Eye (tissue), 1 donor: ENCODE results near the gene GPR183.
A peak's percentile ranks its signal among the peaks of the same experiment; 100 is the strongest.

ENCODE experiments used
- DNase-seq: peaks from one replicate; pipeline ENCODE4 v3.0.0-alpha.2; 2015

The GPR183 gene, protein sequence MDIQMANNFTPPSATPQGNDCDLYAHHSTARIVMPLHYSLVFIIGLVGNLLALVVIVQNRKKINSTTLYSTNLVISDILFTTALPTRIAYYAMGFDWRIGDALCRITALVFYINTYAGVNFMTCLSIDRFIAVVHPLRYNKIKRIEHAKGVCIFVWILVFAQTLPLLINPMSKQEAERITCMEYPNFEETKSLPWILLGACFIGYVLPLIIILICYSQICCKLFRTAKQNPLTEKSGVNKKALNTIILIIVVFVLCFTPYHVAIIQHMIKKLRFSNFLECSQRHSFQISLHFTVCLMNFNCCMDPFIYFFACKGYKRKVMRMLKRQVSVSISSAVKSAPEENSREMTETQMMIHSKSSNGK

DNA sequence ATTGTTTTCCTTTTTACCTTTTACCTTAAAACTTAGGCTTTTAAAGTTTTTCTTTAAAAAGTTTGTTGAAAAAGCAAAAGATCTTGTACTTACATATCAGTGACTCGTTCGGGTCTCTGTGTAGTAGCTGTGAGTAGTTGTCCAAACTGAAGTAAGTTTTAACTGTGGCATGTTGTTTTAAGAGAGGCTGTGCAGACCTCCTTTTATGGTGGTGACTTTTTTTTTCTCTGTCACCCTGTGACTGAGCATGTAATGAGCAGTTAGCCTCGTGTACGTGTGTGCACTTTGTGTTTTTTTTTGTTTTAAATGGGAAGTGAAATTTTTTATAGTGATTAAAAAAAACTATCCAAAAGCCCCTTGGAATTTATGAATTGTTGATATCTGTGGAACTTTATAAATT, at the start of gene GPR183:
Gene GPR183 (minus strand): TSS at position 153 of the 400 bp plus-strand sequence. CDS start 11,254 bp downstream, outside the sequence.
- DNase-seq = no peak

DNA sequence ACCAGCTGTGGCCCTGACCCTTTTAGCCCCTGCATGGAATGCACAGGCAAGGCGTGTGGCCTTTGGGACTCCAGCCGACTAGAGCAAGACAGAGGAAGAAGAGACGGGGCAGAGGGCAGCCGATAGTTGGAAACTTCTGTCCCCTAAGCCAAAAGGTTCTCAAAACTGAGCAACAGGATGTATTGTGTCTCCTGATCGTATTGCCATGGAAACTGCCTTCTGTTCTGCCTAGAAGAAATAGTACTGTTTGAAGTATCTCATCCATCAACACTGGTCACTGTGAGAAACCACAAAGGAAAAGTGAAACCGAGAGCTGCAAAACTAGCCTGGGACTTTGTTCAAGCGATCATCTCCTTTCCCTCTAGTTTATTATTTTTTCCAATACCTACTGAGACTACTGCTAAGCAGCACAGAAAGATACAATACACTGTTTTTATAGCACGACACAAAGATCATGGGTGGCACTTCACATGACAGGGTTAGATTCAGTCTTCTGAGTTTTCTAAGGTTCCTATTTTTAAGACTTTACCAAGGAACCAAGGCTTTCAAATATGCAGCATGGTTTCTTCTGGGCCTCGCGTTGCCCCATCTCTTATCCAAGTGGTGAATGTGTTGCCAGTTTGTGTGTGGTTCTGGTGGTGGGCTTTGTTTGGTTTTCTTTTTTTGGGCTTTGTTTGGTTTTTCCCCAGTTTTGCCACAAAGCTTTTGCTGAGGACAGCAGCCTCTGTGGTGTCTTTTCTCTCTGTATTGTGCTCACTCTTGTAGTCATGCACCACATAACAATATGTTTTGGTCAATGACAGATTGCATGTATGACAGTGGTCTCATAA, 49.3 kb upstream of the GPR183 start:
- peak; percentile 20 for DNase-seq

DNA sequence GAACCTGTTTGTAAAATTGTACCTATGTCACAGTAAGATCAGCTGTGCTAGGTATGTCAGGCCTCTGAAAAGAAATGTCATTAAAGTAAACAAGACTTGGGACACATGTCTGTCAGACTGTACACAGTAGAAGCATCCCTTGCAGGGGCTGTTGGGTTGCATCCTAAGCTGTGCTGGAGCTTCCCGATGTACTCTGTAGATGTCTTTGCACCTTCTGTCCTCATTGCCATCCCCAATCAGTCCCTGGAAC, 48.7 kb upstream of the GPR183 start:
- no peak for DNase-seq

DNA sequence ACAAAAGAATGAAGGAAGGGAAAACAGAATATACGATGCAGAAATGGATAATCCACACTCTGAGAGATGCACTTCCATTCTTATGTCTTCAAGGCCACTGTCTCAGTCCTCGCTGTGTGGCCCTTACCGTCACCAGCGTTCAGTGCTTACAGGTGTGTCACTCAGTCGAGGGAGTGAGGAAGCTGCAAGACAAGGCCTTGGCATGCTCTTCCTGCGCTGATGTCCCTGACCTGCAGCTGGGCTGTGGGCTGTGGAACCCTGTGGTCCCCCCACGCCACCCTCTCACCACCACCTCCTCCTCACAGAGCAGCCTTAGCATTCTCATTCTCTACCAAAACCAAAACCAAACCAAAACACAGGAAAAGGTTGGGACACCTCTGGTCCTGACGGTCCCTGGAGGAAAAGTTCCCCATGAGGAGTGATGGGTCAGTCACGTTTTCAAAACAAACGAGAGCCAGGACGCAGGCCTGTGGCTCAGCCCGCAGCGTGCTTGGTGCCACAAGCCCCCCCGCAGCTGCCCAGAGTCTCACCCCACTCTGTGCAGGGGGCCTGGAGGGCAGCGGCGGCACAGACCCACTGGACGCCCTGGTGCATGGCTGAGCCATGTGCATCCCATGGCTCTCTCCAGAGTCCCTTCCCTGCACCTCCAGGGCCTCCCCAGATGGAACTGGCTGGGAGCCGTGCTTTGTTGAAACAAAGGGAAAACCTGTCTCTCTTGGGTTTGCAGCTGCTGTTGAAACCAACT, 48.2 kb upstream of the GPR183 start:
- no peak for DNase-seq

DNA sequence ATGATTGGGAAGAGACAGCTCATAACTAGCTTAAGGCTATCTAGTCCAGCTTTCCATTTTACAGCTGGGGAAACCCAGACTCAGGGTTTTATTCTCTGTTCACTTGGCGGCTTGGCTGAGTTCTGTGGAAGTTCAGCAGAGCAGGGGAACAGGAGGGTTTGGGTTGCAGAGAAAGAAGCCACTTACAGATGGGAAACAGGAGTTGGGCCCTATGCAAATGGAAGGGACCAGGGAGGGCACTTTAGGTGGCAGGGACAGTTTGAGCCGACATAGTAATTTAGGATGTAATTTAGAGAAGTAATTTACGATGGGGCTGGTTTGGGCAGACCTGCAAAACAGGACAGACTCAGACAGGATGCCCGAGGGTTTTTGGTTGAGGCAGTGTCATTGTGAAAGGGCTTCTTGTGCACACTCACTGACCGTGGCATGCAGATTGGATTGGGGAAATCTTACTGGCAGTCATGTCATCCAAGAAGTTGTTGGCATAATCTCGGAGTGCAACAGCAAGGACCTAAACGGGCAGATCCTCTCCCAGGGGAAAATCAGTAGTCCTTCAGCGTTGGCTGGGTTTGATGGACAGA, 47.3 kb upstream of the GPR183 start:
- no peak for DNase-seq

DNA sequence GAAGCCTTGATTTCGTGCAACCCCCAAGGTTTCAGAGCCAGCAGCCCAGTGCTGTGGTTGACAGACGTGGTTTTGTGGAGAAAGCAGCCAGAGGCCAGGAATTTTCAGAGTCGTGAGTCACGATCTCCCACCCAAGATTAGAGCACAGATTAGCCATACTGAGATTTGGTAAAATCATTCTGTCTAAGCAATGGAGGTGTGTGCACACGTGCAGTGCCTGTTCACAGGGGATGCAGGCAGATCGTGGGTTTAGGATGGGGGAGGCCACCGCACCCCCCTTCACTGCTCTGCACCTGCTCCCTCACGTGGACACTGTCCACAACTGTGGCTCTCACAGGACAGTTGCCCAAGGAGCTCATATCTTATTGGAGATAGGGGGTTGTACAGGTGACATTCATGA, 46.6 kb upstream of the GPR183 start:
- no peak for DNase-seq

DNA sequence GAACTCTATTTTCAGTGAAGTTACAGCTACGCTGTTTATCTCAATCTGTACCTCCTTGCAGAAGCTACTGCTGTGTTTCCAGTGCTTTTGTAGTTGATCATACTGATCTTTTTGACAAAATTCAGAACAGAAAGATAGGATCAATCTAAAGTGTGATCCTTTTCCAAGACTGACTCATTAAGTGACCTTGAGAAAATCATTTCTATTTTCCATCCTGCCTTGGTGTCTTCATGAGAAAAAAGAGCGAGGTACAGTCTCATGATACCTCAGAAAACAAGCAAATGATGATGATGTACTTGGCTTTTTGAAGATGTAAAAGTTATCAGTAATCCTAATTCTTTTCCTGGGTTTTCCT, 46.0 kb upstream of the GPR183 start:
- DNase-seq = no peak

DNA sequence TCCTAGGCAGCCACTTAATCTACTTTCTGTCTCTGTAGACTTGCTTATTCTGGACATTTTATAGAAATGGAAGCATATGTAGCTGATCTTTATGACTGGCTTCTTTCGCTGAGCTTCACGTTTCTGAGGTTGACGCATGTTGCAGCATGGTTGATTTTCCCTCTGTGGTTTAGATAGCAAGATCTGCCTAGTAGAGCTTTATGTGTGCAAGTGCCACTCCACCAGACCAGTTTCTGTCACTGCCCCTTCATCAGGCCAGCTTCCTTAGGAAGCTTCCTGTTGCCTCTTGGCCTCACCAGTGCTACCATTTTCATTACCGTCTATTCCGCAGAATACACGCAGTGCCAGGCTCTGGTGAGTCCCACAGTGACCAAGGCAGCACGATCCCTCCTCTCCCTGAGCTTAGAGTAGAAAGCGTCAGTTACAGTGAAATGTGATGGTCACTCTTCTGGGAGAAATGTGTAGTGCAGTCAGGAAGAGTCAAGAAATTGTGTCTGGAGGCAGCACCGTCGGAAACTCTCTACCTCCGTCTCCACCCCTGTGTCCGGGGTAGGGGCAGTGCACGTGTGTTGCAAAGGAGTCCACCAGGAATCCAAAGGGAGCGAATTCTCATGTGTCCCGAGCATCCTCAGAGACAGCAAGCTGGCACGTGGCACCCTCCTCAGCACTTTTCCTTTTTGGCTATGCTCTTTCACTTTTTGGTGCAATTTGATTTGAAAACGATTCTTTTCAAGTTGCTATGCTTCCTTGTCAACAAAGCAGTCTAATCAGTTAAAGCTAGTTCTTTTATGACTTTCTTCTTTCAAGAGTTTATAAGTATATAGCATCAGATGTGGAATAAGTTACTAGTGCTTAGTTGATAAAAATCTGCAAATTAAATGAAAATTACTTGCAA, 45.4 kb upstream of the GPR183 start:
- no peak for DNase-seq

DNA sequence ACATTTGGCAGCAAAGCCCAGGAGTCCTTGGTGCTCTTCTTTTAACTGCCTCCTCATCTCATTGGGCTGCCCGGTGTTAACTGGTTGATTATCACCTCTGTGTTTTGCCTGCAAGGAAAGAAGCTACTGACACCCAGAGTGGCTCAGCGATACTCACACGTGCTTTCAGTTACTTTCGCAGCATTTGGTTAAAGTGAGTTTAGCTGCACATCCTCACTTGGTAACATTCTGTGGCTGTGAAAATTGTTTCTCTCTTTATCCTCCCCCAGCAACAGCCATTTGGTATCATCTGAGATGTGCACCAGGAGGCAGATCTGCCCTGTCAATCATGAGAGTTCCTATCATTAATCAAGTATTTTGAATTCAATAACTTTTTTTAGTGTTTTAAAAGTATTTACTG, 44.6 kb upstream of the GPR183 start:
- no peak for DNase-seq

DNA sequence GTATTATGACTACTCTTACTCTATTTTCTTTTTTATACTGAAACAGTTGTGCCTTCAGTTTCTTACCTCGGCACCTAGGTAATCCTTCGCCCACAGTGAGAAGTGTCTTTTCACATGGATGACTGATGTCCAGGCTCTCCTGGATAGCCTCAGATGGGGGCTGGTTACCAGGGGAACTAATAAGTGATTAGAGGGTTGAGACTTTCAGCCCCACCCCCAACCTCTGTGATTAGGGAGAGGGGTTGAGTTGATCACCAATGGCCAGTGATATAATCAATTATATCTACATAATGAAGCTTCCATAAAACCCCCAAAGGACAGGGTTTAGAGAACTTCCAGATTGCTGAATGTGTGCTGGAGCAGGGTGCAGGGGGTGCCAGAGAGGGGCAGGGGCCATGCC, 43.0 kb upstream of the GPR183 start:
- no peak for DNase-seq

DNA sequence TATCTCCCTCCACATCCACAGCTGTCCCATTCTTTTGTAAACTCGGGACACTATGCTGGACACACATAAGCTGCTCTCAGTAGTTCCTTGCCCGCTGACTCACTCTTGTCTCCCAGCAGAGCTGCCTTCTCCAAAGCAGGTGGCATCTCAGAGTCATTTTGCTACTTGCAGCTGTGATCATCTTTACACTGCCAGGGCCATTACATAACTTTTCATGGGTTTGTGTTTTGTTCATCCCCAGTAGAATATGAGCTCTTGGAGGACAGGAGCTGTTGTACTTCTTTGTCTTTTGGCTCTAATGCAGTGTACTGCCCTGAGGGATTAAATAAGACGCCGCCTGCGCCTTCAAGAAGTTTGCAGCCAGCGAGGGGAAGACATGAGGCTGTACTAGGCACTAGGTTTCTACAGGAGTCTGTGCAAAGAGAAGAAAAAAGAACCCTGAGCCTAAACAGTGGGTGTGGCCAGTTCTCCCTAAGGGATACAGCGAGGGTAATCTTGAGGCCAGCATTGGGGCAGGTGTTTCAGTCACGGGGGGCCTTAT, 40.8 kb upstream of the GPR183 start:
- DNase-seq = no peak

DNA sequence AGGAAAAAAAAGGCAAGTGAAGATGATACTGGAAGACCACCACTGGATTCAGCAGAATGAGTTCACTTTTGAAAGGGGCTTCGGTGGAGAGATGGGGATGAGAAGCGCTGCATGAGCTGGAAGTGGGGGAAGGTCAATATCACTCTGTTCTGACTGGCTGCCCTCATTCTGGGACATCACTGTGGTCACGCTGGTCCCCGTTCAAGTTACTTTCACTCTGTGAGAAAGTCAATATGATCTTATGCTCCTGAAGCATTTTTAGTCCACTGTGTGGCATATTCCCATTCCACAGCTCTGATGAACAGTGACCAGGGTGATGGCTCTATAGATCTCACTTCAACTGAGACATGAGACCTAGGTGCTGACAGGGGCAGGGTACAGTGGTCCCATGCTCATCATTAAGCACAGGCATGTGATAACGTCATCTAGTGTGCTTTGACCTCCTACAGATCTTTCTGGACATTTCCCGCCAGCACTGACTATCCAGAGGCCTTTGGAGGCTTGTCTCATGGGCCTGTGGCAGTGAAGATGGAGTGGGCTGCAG, 40.2 kb upstream of the GPR183 start:
- no peak for DNase-seq

DNA sequence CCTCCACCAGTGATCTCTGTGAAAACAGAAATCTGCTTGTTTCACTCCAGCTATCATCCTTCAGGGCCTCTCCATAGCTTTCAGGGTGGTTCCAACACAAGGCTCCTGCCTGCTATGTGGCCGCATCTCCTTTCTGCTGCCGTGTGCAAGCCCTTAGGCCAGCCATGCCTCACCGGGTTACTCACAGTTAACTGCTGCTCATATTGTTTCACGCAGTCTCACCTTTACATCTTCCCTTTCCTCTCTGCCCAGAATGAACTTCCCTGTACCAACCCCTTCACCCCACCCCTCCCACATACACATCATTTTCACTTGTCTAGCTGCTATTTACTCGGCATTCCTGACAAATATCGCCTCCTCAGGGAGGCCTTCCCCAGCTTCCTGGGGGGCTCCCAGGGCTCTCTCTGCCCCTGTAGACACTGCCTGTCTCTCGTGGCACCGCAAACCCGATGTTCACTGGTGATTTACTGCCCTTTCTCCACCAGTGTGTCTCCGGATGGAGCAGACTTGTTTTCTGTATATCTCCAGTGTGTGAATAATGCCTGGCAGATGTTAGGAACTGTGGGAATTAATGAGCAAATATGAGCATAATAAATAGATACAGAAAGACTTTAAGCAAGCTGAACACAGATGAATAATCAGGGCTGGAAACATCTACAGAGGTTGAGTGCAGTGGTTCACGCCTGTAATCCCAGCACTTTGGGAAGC, 39.3 kb upstream of the GPR183 start:
- DNase-seq = no peak

DNA sequence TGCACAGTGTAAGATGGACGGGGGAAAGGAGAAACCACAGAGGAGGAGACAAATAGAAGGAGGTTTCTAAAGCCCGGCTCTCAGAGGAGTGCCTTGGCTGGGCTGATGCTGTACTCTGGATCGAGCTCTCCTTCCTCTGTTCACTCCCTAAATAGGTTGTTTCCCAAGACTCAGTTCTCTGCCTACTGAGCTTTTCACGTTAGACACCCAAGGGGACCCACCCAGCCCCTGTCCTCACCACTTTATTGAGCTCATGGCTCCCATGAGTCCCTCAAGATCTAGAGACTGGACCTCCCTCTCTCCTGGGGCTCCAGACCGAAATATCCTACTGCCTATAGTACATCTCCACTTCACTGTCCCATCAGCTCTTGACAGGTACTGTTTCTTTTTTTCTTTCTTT, 38.1 kb upstream of the GPR183 start:
- DNase-seq = no peak

DNA sequence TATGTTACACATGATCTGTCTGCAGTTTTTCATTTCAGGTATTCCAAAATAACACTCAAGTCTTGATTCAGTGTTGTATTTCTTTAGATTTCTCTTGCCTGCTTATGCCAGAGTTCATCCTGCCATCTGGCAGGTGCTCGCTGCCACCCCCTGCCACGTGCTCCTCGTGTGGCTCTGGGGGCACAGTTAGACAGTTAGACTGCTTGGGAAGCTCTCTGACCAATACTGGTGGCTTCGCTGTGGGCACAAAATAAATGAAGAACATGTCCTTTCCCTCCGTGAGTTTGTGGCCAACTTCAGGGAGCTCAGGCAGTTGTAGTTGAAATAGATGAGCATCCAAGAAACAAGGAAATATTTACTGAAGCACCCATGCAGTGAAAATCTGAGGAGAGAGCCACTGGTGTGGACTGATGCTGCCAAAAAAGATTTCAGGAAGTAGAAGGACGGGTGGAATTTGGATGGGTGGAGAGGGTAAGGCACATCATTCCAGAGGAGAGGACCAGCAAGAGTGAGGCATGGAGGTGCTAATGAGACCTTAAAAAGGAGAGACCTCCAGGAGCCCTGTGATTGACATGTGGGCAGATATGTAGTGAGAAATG, 37.5 kb upstream of the GPR183 start:
- DNase-seq = no peak

DNA sequence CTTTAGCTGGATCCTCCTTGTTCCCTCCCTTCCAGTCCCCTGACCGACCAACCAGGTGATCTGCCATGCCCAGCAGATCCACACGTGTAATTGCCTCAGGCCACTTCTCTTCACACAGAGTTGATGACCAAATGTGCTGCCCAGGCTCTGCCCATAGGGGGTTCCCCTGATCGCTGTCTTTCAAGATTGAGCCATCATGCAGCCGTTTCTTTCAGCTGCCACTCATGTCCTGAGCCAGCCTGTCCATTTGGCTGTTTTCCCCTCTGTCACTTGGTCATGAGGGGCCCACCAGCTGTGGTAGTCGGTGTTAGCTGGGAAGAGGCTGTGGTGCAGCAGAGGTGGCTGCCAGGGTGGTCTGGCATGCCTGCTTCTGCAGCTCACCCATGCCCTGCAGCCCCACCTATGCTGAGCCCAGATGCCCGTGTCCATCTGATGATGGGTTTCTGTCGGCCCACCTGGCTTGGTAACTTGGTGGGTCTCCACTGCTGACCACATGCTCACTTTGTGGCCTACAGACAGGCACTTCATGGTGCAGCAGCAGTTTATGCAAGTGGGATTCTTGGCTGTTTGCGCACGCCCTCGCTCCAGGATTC, 35.6 kb upstream of the GPR183 start:
- DNase-seq = no peak

DNA sequence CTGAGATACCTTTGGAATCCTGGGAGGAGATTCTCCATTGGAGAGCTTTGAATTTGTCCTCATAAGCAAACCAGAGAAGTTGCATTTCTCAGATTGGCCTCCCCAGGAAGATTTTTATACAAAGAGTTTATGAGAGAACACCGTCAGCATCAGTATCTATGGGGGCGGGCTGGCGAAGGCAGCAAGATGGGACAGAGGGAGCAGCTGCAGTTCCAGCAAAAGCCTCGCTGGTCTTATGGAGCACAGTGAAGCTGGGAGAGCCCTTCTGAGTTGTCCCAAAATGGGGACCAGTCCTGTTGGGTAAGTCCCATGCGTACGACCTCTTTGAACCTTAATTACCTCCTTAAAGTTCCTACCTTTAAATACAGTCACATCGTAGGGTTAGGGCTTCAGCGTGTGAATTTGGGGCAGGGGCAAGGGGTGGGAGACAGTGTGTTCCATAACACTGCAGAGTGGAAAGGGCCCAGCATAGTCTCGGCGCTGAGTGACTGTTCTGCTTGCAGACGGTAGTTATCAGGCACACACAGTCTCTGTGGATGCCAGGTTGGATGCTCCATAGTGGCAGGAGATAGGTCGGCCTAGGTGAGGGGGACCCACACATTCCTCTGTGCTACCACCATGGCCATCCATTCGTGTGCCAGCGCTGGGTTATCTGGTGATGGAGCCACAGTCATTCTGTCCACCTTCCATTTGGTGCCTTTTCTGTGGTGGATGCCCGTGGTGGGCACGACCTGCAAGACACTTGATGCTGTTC, 34.9 kb upstream of the GPR183 start:
- no peak for DNase-seq

DNA sequence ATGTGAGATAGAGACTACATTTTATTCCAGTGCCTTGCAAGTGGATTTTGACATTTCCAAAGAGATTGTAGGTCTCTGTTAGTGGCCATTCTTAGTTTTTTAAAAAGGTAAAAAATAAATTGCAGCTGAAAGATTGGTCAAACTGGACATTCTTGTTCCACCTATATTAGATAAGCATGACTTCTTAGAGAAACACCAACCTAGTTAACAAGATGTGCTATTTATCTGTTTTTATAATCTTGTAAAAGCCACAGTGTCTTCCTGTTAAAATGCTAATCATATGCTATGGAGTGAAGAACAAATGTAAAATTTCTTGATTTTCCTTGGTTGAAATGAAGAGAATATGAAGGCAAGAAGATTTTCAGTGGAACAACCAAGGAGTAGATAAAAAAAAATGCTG, 33.4 kb upstream of the GPR183 start:
- no peak for DNase-seq

DNA sequence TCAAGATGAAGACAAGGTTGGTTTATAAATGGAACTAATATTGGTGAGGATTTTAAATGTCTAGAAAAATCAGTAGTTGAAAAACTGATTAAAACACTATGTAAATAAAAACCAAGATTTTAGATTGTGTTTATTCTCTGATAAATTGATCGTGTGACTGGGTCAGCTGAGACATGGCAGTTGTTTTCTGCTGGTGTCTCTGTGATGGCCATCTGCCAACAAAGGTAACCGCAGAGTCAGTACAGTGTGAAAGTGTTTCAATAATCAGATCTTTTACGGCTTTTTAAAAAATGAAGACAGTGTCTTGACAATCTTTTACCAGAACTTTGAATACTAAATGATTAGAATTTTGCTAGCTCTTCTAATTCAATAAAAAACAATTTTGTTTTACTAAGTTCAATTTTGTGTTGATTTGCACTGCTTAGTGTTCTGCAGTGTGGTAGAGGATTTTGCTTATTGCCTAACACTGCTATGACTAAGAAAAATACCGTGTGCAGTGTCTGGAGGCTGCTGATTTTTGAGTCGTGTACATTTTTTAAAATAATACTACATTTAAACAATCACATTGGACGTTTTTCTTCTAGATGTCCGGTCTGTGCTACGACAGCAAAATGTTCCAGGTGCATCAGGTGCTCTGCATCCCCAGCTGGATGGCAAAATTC, 32.7 kb upstream of the GPR183 start:
- DNase-seq = no peak
